NB4 (cell line): Measurements from ENCODE around the gene ALG2.

Experiments used
- DNase-seq: peaks from one replicate; pipeline ENCODE4 v3.0.0; 2010; ENCODE audit warnings: low read depth
- H3K4me3 ChIP-seq: one replicate; pipeline ENCODE4 v1.5.1; 2011; ENCODE audit warnings: mild to moderate bottlenecking, low read depth, low read length, moderate library complexity
- MYC ChIP-seq: IDR thresholded peaks from 2 replicates; pipeline ENCODE4 v1.6.1; 2011; ENCODE audit warnings: low read depth, low read length
- POLR2A ChIP-seq: IDR thresholded peaks from 2 replicates; pipeline ENCODE4 v1.6.1; 2011; ENCODE audit warnings: mild to moderate bottlenecking; ENCODE audit not compliant: insufficient read length; ENCODE audit errors: extremely low read depth
- TF ChIP-seq, protein P1 (sequence below): IDR thresholded peaks from one replicate; pipeline ENCODE4 v1.5.1; 2012; ENCODE audit warnings: low read depth, low read length
- TF ChIP-seq, protein P2 (sequence below): IDR thresholded peaks from 2 replicates; pipeline ENCODE4 v1.6.1; 2011; ENCODE audit warnings: low read depth, low read length

Gene ALG2

DNA sequence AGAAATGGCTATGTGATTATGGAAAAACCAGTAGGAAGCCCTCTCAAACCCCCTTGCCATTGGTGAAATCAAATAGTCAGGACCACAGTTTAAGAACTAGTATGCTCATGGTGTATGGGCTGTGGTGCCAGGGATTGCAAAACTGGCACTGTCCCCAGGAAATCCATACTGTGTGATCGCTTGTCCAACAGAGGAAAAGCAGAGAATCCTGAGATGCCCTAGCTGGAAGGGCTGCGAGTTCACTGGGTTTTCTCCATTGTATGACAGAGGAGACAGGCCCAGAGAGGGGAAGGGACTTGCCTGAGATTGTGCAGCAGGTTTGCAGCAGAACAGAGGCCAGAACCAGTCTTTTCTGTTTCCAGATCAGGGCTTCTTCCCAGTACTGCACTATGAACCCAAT lies 12.9 kb upstream of the ALG2 start:
- TF ChIP-seq, protein P1, sequence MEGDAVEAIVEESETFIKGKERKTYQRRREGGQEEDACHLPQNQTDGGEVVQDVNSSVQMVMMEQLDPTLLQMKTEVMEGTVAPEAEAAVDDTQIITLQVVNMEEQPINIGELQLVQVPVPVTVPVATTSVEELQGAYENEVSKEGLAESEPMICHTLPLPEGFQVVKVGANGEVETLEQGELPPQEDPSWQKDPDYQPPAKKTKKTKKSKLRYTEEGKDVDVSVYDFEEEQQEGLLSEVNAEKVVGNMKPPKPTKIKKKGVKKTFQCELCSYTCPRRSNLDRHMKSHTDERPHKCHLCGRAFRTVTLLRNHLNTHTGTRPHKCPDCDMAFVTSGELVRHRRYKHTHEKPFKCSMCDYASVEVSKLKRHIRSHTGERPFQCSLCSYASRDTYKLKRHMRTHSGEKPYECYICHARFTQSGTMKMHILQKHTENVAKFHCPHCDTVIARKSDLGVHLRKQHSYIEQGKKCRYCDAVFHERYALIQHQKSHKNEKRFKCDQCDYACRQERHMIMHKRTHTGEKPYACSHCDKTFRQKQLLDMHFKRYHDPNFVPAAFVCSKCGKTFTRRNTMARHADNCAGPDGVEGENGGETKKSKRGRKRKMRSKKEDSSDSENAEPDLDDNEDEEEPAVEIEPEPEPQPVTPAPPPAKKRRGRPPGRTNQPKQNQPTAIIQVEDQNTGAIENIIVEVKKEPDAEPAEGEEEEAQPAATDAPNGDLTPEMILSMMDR, result no peak
- TF ChIP-seq MYC (no peak), POLR2A (no peak)
- TF ChIP-seq, protein P2, sequence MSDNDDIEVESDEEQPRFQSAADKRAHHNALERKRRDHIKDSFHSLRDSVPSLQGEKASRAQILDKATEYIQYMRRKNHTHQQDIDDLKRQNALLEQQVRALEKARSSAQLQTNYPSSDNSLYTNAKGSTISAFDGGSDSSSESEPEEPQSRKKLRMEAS, result no peak
- no peak for DNase-seq
- H3K4me3 ChIP-seq, result no peak overlapping the region

DNA sequence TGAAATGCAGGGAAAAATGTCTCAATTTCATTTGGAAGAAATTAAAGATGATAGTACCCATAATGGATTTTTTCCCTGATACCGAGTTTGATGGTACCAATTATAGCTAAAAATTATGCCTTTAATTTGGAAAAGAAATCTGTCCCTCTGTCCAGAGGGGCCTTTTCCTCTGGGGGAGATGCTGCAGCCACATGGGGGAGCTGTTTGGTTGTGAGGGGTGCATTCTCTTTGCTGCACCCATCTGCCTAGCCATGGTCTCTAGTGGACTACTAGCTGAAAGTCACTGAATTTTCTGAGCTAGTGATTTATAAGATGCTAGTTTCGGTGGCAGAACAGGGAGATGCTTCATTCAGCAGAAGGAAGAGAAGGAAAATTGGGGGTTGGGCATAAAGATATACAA lies 10.0 kb upstream of the ALG2 start:
- TF ChIP-seq, protein P2, result no peak
- TF ChIP-seq, protein P1, result peak; percentile 71
- no peak for TF ChIP-seq MYC
- no peak for TF ChIP-seq POLR2A
- DNase-seq, result peak; percentile 32
- H3K4me3 ChIP-seq, result no peak overlapping the region

DNA sequence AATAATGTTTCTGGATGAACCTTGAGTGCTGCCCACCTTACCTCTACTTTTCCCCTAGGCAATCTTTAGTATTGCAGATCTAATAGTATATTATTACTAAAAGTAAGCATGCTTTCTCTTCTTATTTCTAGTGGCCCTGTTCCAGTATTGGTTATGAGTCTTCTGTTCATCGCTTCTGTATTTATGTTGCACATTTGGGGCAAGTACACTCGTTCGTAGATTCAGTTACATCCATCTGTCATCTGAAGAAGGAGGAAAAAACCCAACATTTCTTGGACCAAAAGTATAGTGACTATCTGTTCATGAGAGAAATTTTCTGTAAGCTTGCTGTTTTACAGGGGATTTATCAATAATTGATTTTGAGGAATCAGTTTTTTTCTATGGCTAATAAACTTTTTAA lies 8.5 kb upstream of the ALG2 start:
- no peak overlapping the region for H3K4me3 ChIP-seq
- DNase-seq, result no peak
- no peak for TF ChIP-seq MYC
- TF ChIP-seq, protein P2, result no peak
- no peak for TF ChIP-seq POLR2A
- TF ChIP-seq, protein P1, result no peak

DNA sequence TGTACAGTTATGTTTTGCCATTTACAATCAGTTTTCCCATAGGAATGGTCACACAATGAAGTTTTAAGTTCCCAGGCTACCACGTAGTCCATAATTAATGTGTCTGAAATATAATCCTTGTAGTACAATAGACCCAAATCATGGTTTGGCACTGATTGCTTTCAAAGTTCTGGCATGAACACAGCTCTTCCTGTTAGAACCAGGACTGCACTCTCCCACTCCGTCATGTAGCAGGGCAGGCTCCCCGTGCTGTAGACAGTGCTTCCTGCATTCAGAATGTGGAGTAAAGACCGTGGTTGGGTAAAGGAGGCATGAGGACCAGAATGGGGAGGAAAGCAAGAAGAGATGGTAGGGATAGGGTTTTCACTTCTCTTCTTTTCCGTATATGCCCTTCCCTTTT lies 4.3 kb upstream of the ALG2 start:
- TF ChIP-seq MYC (no peak), POLR2A (no peak)
- TF ChIP-seq, protein P2, result no peak
- TF ChIP-seq, protein P1, result no peak

DNA sequence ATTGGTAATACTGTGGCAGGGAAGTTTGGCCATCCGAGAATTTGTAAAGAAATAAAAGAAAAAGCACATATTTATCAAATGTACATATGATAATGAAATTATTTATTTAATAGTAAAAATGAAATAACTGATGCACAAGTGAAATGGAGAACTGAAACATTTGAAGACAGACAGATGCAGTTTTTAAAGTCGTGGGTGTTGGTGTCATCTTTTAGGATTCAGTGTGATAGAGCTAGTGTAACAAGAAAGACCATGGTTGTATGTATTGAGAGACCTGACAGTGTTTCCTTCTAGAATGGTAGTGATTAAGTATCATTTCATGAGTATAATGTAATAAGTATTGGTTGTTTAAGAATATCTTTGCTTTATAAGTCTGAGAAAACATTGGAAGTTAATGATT lies 2.7 kb upstream of the ALG2 start:
- no peak for DNase-seq
- TF ChIP-seq, protein P1, result no peak
- TF ChIP-seq, protein P2, result no peak
- no peak for TF ChIP-seq POLR2A
- TF ChIP-seq MYC, result no peak
- H3K4me3 ChIP-seq, result no peak overlapping the region

More for the DNA sequence above, 4.3 kb upstream of the ALG2 start:
- no peak overlapping the region for H3K4me3 ChIP-seq
- no peak for DNase-seq
